ENCODE results near the gene TMEM108.

Gene TMEM108

GRCh38 chr3:133295944-133296917 lies 258.0 kb downstream of the TMEM108 start:
- FAIRE-seq (no peak), DNase-seq (ENCODE audit: insufficient read length, low spot score) (no peak)

DNA sequence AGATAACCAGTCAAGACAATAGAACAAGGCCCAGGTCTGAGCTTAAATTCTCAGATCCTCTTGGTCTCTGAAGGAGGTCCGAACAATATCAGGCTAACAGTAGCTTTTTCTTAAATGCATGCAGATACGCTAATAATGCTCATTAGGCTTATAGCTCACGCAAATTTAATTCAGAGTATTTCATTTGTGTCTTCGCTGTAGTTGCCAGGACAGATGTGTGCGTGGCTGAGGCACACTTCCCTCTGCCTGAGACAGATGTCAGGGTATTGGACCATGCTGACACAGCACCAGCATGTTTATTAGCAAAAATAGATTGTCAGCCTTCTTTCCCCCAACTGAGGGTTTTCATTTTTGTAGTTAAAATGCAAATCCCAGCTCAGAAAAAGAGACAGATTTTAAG lies 258.8 kb downstream of the TMEM108 start:
- FAIRE-seq (peak; percentile 13), DNase-seq (ENCODE audit: insufficient read length, low spot score) (no peak)
- TF ChIP-seq POU2F2 (IDR thresholded peaks at IDR 0.05; ENCODE audit: low read depth, low read length) (no peak), PAX5 (IDR thresholded peaks at IDR 0.05; ENCODE audit: insufficient read depth, low read length, severe bottlenecking) (no peak), POLR2AphosphoS5 (IDR thresholded peaks at IDR 0.05; ENCODE audit: low read depth, low read length) (no peak), TAF1 (IDR thresholded peaks at IDR 0.05; ENCODE audit: low read depth, low read length) (no peak)

More at GRCh38 chr3:133295944-133296917, 258.0 kb downstream of the TMEM108 start:
- TF ChIP-seq TAF1 (IDR thresholded peaks at IDR 0.05; ENCODE audit: low read depth, low read length) (no peak), PAX5 (IDR thresholded peaks at IDR 0.05; ENCODE audit: insufficient read depth, low read length, severe bottlenecking) (no peak), SPI1 (IDR thresholded peaks at IDR 0.05; ENCODE audit: low read depth, low read length) (no peak), POLR2AphosphoS5 (IDR thresholded peaks at IDR 0.05; ENCODE audit: low read depth, low read length) (no peak), POU2F2 (IDR thresholded peaks at IDR 0.05; ENCODE audit: low read depth, low read length) (no peak), POLR2A (IDR thresholded peaks at IDR 0.05; ENCODE audit: low read depth, low read length) (no peak)

- FAIRE-seq = no peak
- no peak for DNase-seq (ENCODE audit: insufficient read length, low spot score)
Observed at GRCh38 chr3:133300102-133300501, 261.9 kb downstream of the TMEM108 start.

GRCh38 chr3:133301194-133301593 lies 263.0 kb downstream of the TMEM108 start:
- TF ChIP-seq SPI1 (IDR thresholded peaks at IDR 0.05; ENCODE audit: low read depth, low read length) (no peak), POLR2AphosphoS5 (IDR thresholded peaks at IDR 0.05; ENCODE audit: low read depth, low read length) (no peak), POLR2A (IDR thresholded peaks at IDR 0.05; ENCODE audit: low read depth, low read length) (no peak), TAF1 (IDR thresholded peaks at IDR 0.05; ENCODE audit: low read depth, low read length) (no peak), PAX5 (IDR thresholded peaks at IDR 0.05; ENCODE audit: insufficient read depth, low read length, severe bottlenecking) (no peak), POU2F2 (IDR thresholded peaks at IDR 0.05; ENCODE audit: low read depth, low read length) (no peak)
- DNase-seq (ENCODE audit: insufficient read length, low spot score) (no peak), FAIRE-seq (no peak)

More at GRCh38 chr3:133300102-133300501, 261.9 kb downstream of the TMEM108 start:
- TF ChIP-seq POLR2A (IDR thresholded peaks at IDR 0.05; ENCODE audit: low read depth, low read length) (no peak), SPI1 (IDR thresholded peaks at IDR 0.05; ENCODE audit: low read depth, low read length) (no peak)

DNA sequence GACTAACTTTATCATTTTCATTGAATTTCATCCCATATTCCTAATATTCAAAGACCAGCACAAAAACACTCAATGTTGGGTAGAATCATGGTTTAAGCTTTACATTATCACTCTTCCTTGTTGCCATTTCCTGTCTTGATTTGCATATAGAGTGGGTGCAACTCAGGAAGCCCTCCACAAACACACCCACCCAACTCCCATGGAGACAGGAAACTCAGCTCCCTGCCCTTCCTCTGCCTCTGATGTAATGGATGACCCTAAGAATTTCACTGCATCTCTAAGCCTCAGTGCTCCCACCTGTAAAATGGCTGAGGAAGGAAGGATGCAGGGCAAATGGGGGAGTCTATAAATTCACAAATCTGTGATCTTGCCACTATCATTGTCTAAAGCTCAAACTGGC lies 263.5 kb downstream of the TMEM108 start:
- no peak for FAIRE-seq
- DNase-seq (ENCODE audit: insufficient read length, low spot score) = no peak
- no peak for TF ChIP-seq TAF1 (IDR thresholded peaks at IDR 0.05; ENCODE audit: low read depth, low read length)
- no peak for TF ChIP-seq POLR2A (IDR thresholded peaks at IDR 0.05; ENCODE audit: low read depth, low read length)
- TF ChIP-seq SPI1 (IDR thresholded peaks at IDR 0.05; ENCODE audit: low read depth, low read length) = no peak
- no peak for TF ChIP-seq PAX5 (IDR thresholded peaks at IDR 0.05; ENCODE audit: insufficient read depth, low read length, severe bottlenecking)
- TF ChIP-seq POLR2AphosphoS5 (IDR thresholded peaks at IDR 0.05; ENCODE audit: low read depth, low read length) = no peak
- TF ChIP-seq POU2F2 (IDR thresholded peaks at IDR 0.05; ENCODE audit: low read depth, low read length) = no peak

GRCh38 chr3:133303430-133303829 lies 265.2 kb downstream of the TMEM108 start:
- FAIRE-seq (no peak), DNase-seq (ENCODE audit: insufficient read length, low spot score) (no peak)
- no peak for TF ChIP-seq POLR2A (IDR thresholded peaks at IDR 0.05; ENCODE audit: low read depth, low read length)
- no peak for TF ChIP-seq PAX5 (IDR thresholded peaks at IDR 0.05; ENCODE audit: insufficient read depth, low read length, severe bottlenecking)
- TF ChIP-seq TAF1 (IDR thresholded peaks at IDR 0.05; ENCODE audit: low read depth, low read length) = no peak
- no peak for TF ChIP-seq SPI1 (IDR thresholded peaks at IDR 0.05; ENCODE audit: low read depth, low read length)
- TF ChIP-seq POLR2AphosphoS5 (IDR thresholded peaks at IDR 0.05; ENCODE audit: low read depth, low read length) = no peak
- no peak for TF ChIP-seq POU2F2 (IDR thresholded peaks at IDR 0.05; ENCODE audit: low read depth, low read length)

GRCh38 chr3:133317866-133318265 lies 279.7 kb downstream of the TMEM108 start:
- DNase-seq (ENCODE audit: insufficient read length, low spot score) = no peak
- FAIRE-seq = no peak
- no peak for TF ChIP-seq POLR2AphosphoS5 (IDR thresholded peaks at IDR 0.05; ENCODE audit: low read depth, low read length)
- no peak for TF ChIP-seq POLR2A (IDR thresholded peaks at IDR 0.05; ENCODE audit: low read depth, low read length)
- TF ChIP-seq SPI1 (IDR thresholded peaks at IDR 0.05; ENCODE audit: low read depth, low read length) = no peak
- TF ChIP-seq PAX5 (IDR thresholded peaks at IDR 0.05; ENCODE audit: insufficient read depth, low read length, severe bottlenecking) = no peak
- TF ChIP-seq TAF1 (IDR thresholded peaks at IDR 0.05; ENCODE audit: low read depth, low read length) = no peak
- no peak for TF ChIP-seq POU2F2 (IDR thresholded peaks at IDR 0.05; ENCODE audit: low read depth, low read length)

DNA sequence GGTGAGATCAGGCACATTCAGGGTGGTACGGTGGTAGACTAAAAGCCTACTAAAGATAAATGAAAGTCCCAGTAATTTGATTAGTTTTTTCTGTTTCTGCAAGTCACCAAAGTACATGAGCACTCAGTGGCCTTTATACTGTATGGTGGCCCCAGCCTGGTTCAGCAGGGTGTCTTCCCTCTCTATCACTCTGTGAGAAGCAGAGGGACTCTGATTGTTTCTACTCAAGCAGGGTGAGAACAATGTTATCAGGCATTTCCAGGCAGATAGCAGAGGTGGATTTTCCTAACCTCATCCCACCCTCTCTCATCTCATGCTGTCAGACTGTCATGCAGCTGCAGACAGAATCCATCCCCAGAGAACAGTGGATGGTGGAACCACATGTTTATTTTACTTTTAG lies 290.2 kb downstream of the TMEM108 start:
- FAIRE-seq = no peak
- TF ChIP-seq POLR2A (IDR thresholded peaks at IDR 0.05; ENCODE audit: low read depth, low read length) (no peak), POLR2AphosphoS5 (IDR thresholded peaks at IDR 0.05; ENCODE audit: low read depth, low read length) (no peak), POU2F2 (IDR thresholded peaks at IDR 0.05; ENCODE audit: low read depth, low read length) (no peak), SPI1 (IDR thresholded peaks at IDR 0.05; ENCODE audit: low read depth, low read length) (no peak), PAX5 (IDR thresholded peaks at IDR 0.05; ENCODE audit: insufficient read depth, low read length, severe bottlenecking) (no peak)
- DNase-seq (ENCODE audit: insufficient read length, low spot score) = no peak

DNA sequence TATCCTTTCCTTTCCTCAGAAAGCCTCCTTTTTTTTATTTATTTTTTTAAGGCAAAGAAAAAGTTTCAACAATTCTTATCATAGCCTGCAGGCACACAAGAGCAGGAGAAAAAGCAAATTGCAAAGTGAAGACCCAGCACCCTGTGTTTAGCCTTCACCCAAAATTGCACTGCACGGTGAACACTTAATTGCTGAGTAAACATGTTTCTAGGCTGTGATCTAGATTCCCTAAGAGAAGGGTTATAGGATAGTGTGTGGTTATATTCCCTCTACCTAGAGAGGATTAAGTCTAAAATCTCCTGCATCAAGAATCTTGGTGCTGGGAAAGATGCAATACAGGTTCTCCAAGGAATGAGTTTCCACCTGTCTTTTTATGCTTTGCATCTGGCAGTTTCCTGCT lies 291.4 kb downstream of the TMEM108 start:
- TF ChIP-seq POLR2AphosphoS5 (IDR thresholded peaks at IDR 0.05; ENCODE audit: low read depth, low read length) (no peak), TAF1 (IDR thresholded peaks at IDR 0.05; ENCODE audit: low read depth, low read length) (no peak), PAX5 (IDR thresholded peaks at IDR 0.05; ENCODE audit: insufficient read depth, low read length, severe bottlenecking) (no peak), POLR2A (IDR thresholded peaks at IDR 0.05; ENCODE audit: low read depth, low read length) (no peak), SPI1 (IDR thresholded peaks at IDR 0.05; ENCODE audit: low read depth, low read length) (no peak), POU2F2 (IDR thresholded peaks at IDR 0.05; ENCODE audit: low read depth, low read length) (no peak)
- FAIRE-seq = no peak
- DNase-seq (ENCODE audit: insufficient read length, low spot score) = no peak
